Endothelial cell of umbilical vein (primary cell): ENCODE measurements around the gene EFEMP1. TPM values are rescaled to one million over a fixed set of nuclear protein-coding genes. Genes with fewer than 3 reads are reported as not detected.

Experiments used
- Bru-seq: library from RNA; stranded (reverse); fragments of 400-500 nt; gene quantifications from one replicate; lab custom pipeline; 2021; lab: Mats Ljungman, UMichigan
- BruChase-seq, 2 experiments: library from RNA; stranded (reverse); fragments of 400-500 nt; gene quantifications; one replicate each; lab custom pipeline; 2021; lab: Mats Ljungman, UMichigan
- BruUV-seq: library from RNA; stranded (reverse); fragments of 400-500 nt; replicated peaks from 2 replicates; lab custom pipeline; 2021; lab: Mats Ljungman, UMichigan
- CTCF ChIA-PET: fragments of 300-600, 350-600 bp; sonication (Branson Sonifier 250); formaldehyde crosslinking; loops from one replicate; lab custom pipeline; 2021; ENCODE audit warnings: antibody characterized with exemption, inconsistent platforms; lab: Charles Lee
- POLR2A ChIA-PET: fragments of 300-600, 350-600 bp; sonication (Branson Sonifier 250); formaldehyde crosslinking; loops from one replicate; lab custom pipeline; 2021; ENCODE audit warnings: antibody characterized with exemption, inconsistent platforms; lab: Charles Lee
- DNase-seq: peaks from one replicate; pipeline ENCODE4 v3.0.0-alpha.2; 2011; ENCODE audit warnings: low read depth, low spot score
- FAIRE-seq: peaks from 2 replicates; lab custom pipeline; 2011; peaks lifted over from hg19 to GRCh38; lab: Jason Lieb, UNC
- H2AFZ ChIP-seq: 2 replicates; pipeline ENCODE4 v1.6.0; 2012; ENCODE audit warnings: low read depth, low read length, control low read depth, inconsistent platforms
- H3K27ac ChIP-seq: 2 replicates; pipeline ENCODE4 v1.5.1; 2011; ENCODE audit warnings: low read depth, mild to moderate bottlenecking, control low read depth, low read length, moderate library complexity; ENCODE audit not compliant: insufficient read depth
- H3K27me3 ChIP-seq, 2 experiments: 2 replicates each; pipeline versions ENCODE4 v1.6.0 to v1.6.1; 2011; ENCODE audit warnings: low read length in 2 of 2, mixed read lengths in 1 of 2; ENCODE audit not compliant: control insufficient read depth in 2 of 2, insufficient read depth in 2 of 2
- H3K36me3 ChIP-seq, 2 experiments: 2 replicates in 1 of 2; 3 replicates in 1 of 2; pipeline ENCODE4 v1.5.1; 2011; ENCODE audit warnings: low read length in 2 of 2, mild to moderate bottlenecking in 1 of 2, moderate library complexity in 1 of 2; ENCODE audit not compliant: control insufficient read depth in 2 of 2, insufficient read depth in 2 of 2; ENCODE audit errors: extremely low read depth in 1 of 2
- H3K4me1 ChIP-seq: 3 replicates; pipeline ENCODE4 v1.5.1; 2011; ENCODE audit warnings: mild to moderate bottlenecking, low read length; ENCODE audit not compliant: control insufficient read depth, insufficient read depth; ENCODE audit errors: extremely low read depth
- H3K4me2 ChIP-seq: 2 replicates; pipeline ENCODE4 v1.6.1; 2011; ENCODE audit warnings: low read length, control low read depth, mixed read lengths; ENCODE audit not compliant: insufficient read depth
- H3K4me3 ChIP-seq, 3 experiments: fragments of 200-600 bp in 1 of 3; sonication (generic), shearing (Covaris generic) in 1 of 3; replicated peaks in 1 of 3; 2 replicates each; pipeline ENCODE4 v1.5.1; 2011 to 2016; ENCODE audit warnings: control low read depth in 3 of 3, low read length in 3 of 3, mild to moderate bottlenecking in 2 of 3, inconsistent platforms in 1 of 3, low read depth in 1 of 3, moderate library complexity in 1 of 3; ENCODE audit not compliant: insufficient read depth in 1 of 3
- H3K79me2 ChIP-seq: 2 replicates; pipeline ENCODE4 v1.6.0; 2012; ENCODE audit warnings: low read length, inconsistent platforms; ENCODE audit not compliant: control insufficient read depth, insufficient read depth
- H3K9ac ChIP-seq: replicated peaks from 2 replicates; pipeline ENCODE3; 2011; ENCODE audit warnings: low read length, control low read depth; ENCODE audit not compliant: insufficient read depth; ENCODE audit errors: extremely low read depth
- H3K9me1 ChIP-seq: replicated peaks from 3 replicates; pipeline ENCODE4 v1.6.0; 2011; ENCODE audit warnings: mild to moderate bottlenecking, low read length; ENCODE audit not compliant: control insufficient read depth, insufficient read depth; ENCODE audit errors: extremely low read depth
- H3K9me3 ChIP-seq: replicated peaks from 2 replicates; pipeline ENCODE4 v1.5.1; 2012; ENCODE audit warnings: low read length, inconsistent platforms; ENCODE audit not compliant: control insufficient read depth, insufficient read depth
- H4K20me1 ChIP-seq: replicated peaks from 2 replicates; pipeline ENCODE3; 2011; ENCODE audit warnings: mild to moderate bottlenecking, low read length; ENCODE audit not compliant: control insufficient read depth, insufficient read depth; ENCODE audit errors: extremely low read depth
- FOS ChIP-seq: IDR thresholded peaks from 2 replicates; pipeline ENCODE4 v1.6.1; 2011; ENCODE audit warnings: mild to moderate bottlenecking, low read length, moderate library complexity, borderline replicate concordance; ENCODE audit not compliant: insufficient read depth
- POLR2A ChIP-seq: IDR thresholded peaks from 2 replicates; pipeline ENCODE4 v1.6.1; 2012; ENCODE audit warnings: low read depth, mild to moderate bottlenecking, control low read depth, low read length
- POLR2AphosphoS5 ChIP-seq: IDR thresholded peaks from 2 replicates; pipeline ENCODE4 v1.6.1; 2012; ENCODE audit warnings: low read depth, mild to moderate bottlenecking, control low read depth, low read length, moderate library complexity; ENCODE audit not compliant: insufficient read depth
- dilution Hi-C: fragments of 300-500 bp; cut with MboI; formaldehyde crosslinking; loops from one replicate; pipeline ENCODE4 v1.15.0; 2019; ENCODE audit warnings: low sequenced_read_pairs; ENCODE audit not compliant: extremely low pct_ligation_motif_present
- intact Hi-C: fragments of 100-400 bp; cut with micrococcal nuclease; formaldehyde crosslinking; loops from one replicate; pipeline ENCODE4 v1.10.0; 2022
- long read RNA-seq: library from polyadenylated mRNA; stranded (forward); transcript quantifications from one replicate; pipeline ENCODE4 v2.0.0, GENCODE V29; 2021
- polyA minus RNA-seq, 3 experiments: library from RNA; depleted of rRNA, polyadenylated mRNA; stranded (reverse); fragments of >200 nt; gene quantifications; 1 replicate in 1 of 3; 2 replicates in 2 of 3; pipeline ENCODE4 v1.2.3, GENCODE V29; 2011
- polyA plus RNA-seq, 4 experiments: library from polyadenylated mRNA; depleted of rRNA in 3 of 4; stranded (reverse) in 3 of 4; unstranded in 1 of 4; fragments of >200 nt; gene quantifications; 2 replicates each; pipeline versions ENCODE4 v1.2.1 to v1.2.3, GENCODE V29; 2011 to 2012; ENCODE audit warnings: missing spikeins in 1 of 4
- total RNA-seq: library from RNA; stranded (reverse); gene quantifications from 2 replicates; pipeline ENCODE4 v1.2.3, GENCODE V29; 2021
- TF ChIP-seq, protein P1 (sequence below): IDR thresholded peaks from 2 replicates; pipeline ENCODE4 v1.6.1; 2011; ENCODE audit not compliant: insufficient read depth, insufficient read length
- TF ChIP-seq, protein P2 (sequence below), 2 donors: IDR thresholded peaks; 1 replicate in 1 of 2; 2 replicates in 1 of 2; pipeline ENCODE4 v1.5.1; 2011; ENCODE audit warnings: low read length in 2 of 2, mild to moderate bottlenecking in 2 of 2, moderate library complexity in 2 of 2, control low read depth in 1 of 2, inconsistent platforms in 1 of 2, low read depth in 1 of 2; ENCODE audit not compliant: insufficient read depth in 1 of 2; ENCODE audit errors: extremely low read depth in 1 of 2

EFEMP1 gene, protein sequence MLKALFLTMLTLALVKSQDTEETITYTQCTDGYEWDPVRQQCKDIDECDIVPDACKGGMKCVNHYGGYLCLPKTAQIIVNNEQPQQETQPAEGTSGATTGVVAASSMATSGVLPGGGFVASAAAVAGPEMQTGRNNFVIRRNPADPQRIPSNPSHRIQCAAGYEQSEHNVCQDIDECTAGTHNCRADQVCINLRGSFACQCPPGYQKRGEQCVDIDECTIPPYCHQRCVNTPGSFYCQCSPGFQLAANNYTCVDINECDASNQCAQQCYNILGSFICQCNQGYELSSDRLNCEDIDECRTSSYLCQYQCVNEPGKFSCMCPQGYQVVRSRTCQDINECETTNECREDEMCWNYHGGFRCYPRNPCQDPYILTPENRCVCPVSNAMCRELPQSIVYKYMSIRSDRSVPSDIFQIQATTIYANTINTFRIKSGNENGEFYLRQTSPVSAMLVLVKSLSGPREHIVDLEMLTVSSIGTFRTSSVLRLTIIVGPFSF
- 2,354 and 2,981 TPM in 2 replicates for total RNA-seq
- 10,356 and 11,813 TPM in 2 replicates for polyA plus RNA-seq
- 7,787 and 8,501 TPM in 2 replicates for polyA plus RNA-seq (2011; cell fraction: cytosol; rRNA removed)
- polyA plus RNA-seq (2011; cell fraction: nucleus; rRNA removed), result 6,181 and 7,713 TPM in 2 replicates
- 2,631 and 3,819 TPM in 2 replicates for polyA plus RNA-seq (2012)
- polyA minus RNA-seq, result 9,211 and 9,669 TPM in 2 replicates
- polyA minus RNA-seq (2011; cell fraction: cytosol; rRNA and poly(A)+ RNA removed), result 38.8 TPM
- polyA minus RNA-seq (2011; cell fraction: nucleus; rRNA and poly(A)+ RNA removed), result 5,639 and 5,640 TPM in 2 replicates
- percentile 100 among the genes with signal in this experiment for Bru-seq, nascent RNA
- percentile 98 among the genes with signal in this experiment for BruChase-seq, experiment 1, labeled RNA remaining after a 6-hour chase
- BruChase-seq, experiment 2, labeled RNA remaining after a 2-hour chase, result percentile 99 among the genes with signal in this experiment
- long read RNA-seq, transcript EFEMP1-202 (11 exons, 3,024 nt), result major isoform, 4,780 of 7,859 reads
- long read RNA-seq, transcript EFEMP1-201 (12 exons, 1,820 nt), result minor isoform, 1,721 of 7,859 reads
- long read RNA-seq, transcript EFEMP1-213 (6 exons, 1,007 nt), result minor isoform, 5 of 7,859 reads
- long read RNA-seq, partial matches to known transcripts, result 479 of 7,859 reads
- long read RNA-seq, other reads (novel, unspliced or antisense), result 873 of 7,859 reads

GRCh38 chr2:55923091-55923981, at the start of gene EFEMP1:
Gene EFEMP1 (minus strand): TSS chr2:55923782. CDS start chr2:55922440, 1,342 bp downstream.
- intact Hi-C loops, result loop anchor here (1.0 to 5.0 kb wide), 7 partner anchors 36 to 209 kb away; no protein-coding TSS in a partner anchor
- peak; percentile 87 for DNase-seq

More at GRCh38 chr2:55923091-55923981, at the start of gene EFEMP1:
- H3K4me3 ChIP-seq, result peak within 1 kb of the TSS; percentile 57 to 97 (median 91)
- peak within 1 kb of the TSS; percentile 82 for H3K27ac ChIP-seq
- FAIRE-seq, result peak; percentile 62
- dilution Hi-C loops, result no loop called here
- BruUV-seq, result no TSS peak
- peaks cover 15 to 30% of the 10 kb centered on the region in 2 experiments for H3K36me3 ChIP-seq
- H3K27me3 ChIP-seq, result no peaks in the 10 kb centered on the region
- peak within 1 kb of the TSS; percentile 99 for H3K4me2 ChIP-seq
- no peaks in the 10 kb centered on the region for H3K9me3 ChIP-seq
- no peaks in the 10 kb centered on the region for H3K9me1 ChIP-seq
- peaks cover 43% of the 10 kb centered on the region for H3K4me1 ChIP-seq
- peak within 1 kb of the TSS; percentile 87 for H2AFZ ChIP-seq
- peaks cover 61% of the 10 kb centered on the region for H3K79me2 ChIP-seq
- ChIA-PET CTCF (interaction anchor here (0.6 to 1.9 kb wide), 12 partner anchors 10 to 207 kb away, joined by 3 to 25 read pairs (median 4); no protein-coding TSS in a partner anchor), POLR2A (interaction anchor here (0.7 to 2.0 kb wide), 12 partner anchors 9 to 92 kb away, joined by 3 to 30 read pairs (median 4); no protein-coding TSS in a partner anchor)
- TF ChIP-seq, protein P1, sequence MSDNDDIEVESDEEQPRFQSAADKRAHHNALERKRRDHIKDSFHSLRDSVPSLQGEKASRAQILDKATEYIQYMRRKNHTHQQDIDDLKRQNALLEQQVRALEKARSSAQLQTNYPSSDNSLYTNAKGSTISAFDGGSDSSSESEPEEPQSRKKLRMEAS, result no peak
- TF ChIP-seq POLR2A (peak; percentile 96), FOS (no peak), POLR2AphosphoS5 (peak; percentile 96)
- TF ChIP-seq, protein P2, sequence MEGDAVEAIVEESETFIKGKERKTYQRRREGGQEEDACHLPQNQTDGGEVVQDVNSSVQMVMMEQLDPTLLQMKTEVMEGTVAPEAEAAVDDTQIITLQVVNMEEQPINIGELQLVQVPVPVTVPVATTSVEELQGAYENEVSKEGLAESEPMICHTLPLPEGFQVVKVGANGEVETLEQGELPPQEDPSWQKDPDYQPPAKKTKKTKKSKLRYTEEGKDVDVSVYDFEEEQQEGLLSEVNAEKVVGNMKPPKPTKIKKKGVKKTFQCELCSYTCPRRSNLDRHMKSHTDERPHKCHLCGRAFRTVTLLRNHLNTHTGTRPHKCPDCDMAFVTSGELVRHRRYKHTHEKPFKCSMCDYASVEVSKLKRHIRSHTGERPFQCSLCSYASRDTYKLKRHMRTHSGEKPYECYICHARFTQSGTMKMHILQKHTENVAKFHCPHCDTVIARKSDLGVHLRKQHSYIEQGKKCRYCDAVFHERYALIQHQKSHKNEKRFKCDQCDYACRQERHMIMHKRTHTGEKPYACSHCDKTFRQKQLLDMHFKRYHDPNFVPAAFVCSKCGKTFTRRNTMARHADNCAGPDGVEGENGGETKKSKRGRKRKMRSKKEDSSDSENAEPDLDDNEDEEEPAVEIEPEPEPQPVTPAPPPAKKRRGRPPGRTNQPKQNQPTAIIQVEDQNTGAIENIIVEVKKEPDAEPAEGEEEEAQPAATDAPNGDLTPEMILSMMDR (IDR thresholded peaks at IDR 0.05; ENCODE audit: extremely low read depth in 1 of 2, insufficient read depth in 1 of 2, low read depth in 1 of 2, low read length in 2 of 2), result peak in 1 of 2 donors; percentile 4
- H4K20me1 ChIP-seq, result no peaks in the 10 kb centered on the region
- H3K9ac ChIP-seq, result peak within 1 kb of the TSS; percentile 98
